ENCODE measurements around the gene HECA. TPM values are rescaled to one million over a fixed set of nuclear protein-coding genes. Genes with fewer than 3 reads are reported as not detected.
"Not testable (repeated sequence)": the region's sequence is repeated elsewhere in the genome, so short reads cannot be mapped to it uniquely, and the experiment has no call there.

Gene HECA
- total RNA-seq, 1 donor from 2014 or later = 22.5 TPM

- DNase-seq (ENCODE audit: low read depth, low spot score) = no peak
These were observed 982 bp downstream of the HECA start for GRCh38 chr6:139135578-139136545.

DNA sequence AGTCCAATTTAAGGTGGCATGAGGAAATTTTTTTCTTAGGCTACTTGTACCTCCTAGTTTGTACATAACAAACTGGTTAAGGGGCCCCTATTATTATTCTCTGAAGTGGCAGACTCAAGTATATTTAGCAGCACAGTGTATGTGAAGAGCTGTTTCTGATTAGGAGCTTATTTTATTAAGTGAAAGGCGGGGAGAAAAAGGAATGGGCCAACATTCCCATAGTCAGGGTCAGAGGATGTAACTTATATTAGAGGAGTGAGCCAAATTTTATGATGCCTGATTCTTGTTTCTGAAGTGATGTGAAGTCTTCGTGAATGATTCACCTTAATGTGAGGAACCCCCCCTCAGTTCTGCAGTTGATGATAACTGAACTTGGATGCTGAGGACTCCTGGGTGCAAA is 2.8 kb downstream of the HECA start:
- no peak for DNase-seq (ENCODE audit: low read depth, low spot score)

- DNase-seq (ENCODE audit: low read depth, low spot score) = not testable (repeated sequence)
These were observed 6.0 kb downstream of the HECA start for GRCh38 chr6:139140854-139141253.

- DNase-seq (ENCODE audit: low read depth, low spot score) = no peak
These were observed 7.4 kb downstream of the HECA start for GRCh38 chr6:139142262-139142661.

- no peak for DNase-seq (ENCODE audit: low read depth, low spot score)
These were observed 8.2 kb downstream of the HECA start for GRCh38 chr6:139143111-139143510.

GRCh38 chr6:139144490-139145085 is 9.7 kb downstream of the HECA start:
- DNase-seq (ENCODE audit: low read depth, low spot score) = no peak

GRCh38 chr6:139145661-139146060 is 10.8 kb downstream of the HECA start:
- DNase-seq (ENCODE audit: low read depth, low spot score) = no peak

GRCh38 chr6:139146317-139146726 is 11.4 kb downstream of the HECA start:
- no peak for DNase-seq (ENCODE audit: low read depth, low spot score)

DNA sequence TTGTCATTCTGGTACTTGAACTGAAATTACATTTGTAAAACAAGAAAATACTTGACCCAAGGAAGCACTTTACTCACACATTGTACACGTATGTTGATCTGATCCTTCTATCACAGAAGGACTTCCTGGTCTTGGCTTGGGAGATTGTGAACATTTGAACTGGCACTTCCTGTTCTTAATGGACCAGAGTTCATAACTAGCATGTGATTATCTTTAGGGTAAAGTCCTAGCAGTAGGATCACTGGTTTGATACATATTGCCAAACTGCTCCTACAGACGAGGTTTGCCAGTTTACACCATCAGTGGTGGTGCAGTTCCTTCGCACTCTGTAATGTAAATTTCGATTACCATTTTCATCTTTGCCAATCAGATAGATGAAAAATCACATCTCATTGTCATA is 12.7 kb downstream of the HECA start:
- DNase-seq (ENCODE audit: low read depth, low spot score) = no peak

DNA sequence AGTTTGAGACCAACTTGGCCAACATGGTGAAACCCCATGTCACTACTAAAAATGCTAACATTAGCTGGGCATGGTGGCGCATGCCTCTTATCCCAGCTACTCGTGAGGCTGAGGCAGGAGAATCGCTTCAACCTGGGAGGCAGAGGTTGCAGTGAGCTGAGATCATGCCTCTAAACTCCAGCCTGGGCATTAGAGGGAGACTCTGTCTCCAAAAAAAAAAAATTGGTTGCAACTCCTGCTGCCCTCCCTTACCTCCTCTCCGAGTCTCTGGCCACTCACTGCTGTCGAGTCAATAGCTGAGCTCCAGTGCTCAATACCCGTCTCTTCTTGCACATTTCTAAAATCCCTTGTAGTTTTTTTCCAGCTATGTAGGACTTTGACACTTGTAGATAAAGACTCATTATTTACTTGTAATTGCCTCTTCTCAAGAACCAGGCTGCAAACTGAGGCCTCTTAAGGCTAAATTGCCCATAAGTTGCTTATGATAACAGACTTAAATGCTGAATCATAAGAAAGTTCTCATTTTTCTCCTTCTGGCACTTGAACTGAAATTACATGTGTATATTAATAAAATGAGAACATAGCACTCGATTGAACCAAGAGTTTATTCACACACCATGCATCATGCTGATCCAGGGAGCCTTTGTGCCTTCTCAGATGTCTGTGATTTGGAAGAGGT is 13.8 kb downstream of the HECA start:
- DNase-seq (ENCODE audit: low read depth, low spot score) = no peak

DNA sequence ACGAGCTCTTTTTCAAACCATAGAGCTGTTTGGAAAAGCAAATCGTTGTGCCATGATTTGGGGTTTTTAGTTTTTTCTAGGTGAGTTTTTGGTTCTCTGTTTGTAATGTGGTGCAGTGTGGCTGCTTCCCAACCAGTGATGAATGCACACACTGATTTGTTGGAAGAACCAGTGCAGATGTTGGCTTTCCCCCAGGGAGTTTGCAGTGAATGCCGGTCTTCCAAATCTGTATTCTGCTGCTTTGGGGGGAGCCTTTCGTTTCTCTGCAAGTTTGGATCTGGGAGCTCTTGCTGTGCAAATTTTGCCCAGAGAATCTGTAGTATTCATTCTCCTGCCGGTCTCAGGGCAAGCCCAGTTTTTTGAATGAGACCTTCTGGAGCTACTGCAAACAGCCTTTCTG is 14.5 kb downstream of the HECA start:
- DNase-seq (ENCODE audit: low read depth, low spot score) = no peak

DNA sequence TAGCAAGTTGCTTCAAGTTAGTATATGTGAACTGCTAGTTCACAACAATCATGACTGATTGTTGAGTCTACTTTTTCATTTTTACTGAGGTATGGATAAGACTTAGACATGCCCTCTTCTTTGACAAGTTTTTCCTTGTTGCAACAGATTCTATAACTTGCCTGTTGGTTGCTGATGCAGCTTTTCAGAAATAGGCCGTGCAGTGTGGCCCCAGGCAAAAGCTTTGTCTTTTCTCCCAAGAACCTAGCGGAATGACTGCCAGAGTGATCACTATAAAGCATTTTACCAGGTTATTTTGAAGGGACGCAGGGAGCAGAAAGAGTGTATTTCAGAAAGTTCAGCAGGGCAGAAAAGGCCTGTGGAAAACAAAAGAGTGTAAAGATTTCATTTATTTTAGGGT is 16.0 kb downstream of the HECA start:
- DNase-seq (ENCODE audit: low read depth, low spot score) = no peak

GRCh38 chr6:139151425-139152087 is 16.7 kb downstream of the HECA start:
- DNase-seq (ENCODE audit: low read depth, low spot score) = no peak

DNA sequence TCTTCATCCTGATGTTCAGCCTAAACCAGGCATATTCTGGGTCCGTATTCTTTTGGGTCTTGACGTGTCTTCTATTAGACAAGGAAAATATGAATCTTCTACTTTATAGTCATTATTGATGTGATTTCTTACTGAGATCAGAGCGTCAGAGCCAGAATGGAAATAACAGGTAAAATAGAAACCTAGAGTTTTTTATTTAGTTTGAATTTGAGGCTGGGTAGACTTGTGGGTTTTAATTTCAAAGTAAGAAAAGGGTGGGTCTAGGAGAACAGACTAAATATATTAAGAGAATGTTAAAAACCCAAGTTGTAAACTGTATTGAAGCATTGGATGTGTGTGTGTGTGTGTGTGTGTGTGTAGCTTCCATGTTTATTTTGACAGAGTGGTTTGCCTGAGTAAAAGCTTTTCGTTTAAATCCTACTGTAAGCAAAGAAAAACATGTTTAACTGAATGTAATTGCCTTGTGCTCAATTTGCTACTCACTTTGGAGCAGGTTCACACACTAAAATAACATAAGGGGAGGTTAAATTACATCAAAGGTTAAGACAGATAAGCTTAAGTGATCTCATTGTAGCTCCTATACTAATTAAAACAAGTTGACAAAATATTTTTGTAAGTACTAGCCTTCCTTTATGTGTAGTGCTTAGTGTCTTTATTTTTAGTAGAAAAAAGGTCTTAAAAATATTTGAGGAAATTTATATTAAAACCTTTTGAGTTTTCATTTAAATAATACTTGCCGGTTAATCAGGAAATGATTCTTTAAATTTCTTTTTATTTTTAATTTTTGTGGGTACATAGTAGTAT is 17.4 kb downstream of the HECA start:
- no peak for DNase-seq (ENCODE audit: low read depth, low spot score)

DNA sequence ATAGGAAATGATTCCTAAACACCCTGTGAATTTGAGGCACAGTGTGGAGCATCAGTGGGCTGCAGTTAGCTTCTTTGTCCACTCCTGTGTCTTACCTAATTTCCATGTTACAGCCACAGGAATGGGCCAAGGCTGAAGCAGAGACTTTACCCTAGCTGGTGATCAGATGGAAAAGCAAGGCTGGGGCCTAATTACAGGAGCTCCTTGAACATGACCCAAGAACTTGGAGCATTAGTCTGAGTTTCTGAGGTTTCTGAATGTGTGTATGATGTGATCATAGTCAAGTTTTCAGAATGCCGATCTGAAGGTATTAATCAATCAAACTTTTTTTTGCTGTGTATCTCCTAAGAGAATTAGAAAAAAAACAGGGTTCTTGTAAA is 18.0 kb downstream of the HECA start:
- DNase-seq (ENCODE audit: low read depth, low spot score) = no peak

- DNase-seq (ENCODE audit: low read depth, low spot score) = no peak
These were observed 19.0 kb downstream of the HECA start for GRCh38 chr6:139153855-139154254.

- DNase-seq (ENCODE audit: low read depth, low spot score) = no peak
These were observed 20.1 kb downstream of the HECA start for GRCh38 chr6:139154881-139155547.

DNA sequence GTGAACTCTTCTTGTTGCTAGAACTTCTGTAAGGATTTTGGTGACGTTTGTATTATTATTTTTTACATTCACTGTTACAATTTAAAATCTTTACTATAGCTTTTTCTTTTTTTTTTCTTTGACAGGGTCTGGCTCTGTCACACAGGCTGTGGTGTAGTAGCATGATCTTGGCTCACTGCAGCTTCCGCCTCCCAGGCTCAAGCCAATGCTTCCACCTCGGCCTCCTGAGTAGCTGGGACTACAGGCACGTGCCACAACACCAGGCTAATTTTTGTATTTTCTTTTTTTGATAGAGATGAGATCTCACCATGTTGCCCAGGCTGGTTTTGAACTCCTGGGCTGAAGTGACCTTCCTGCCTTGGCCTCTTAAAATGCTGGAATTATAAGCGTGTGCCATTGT is 21.2 kb downstream of the HECA start:
- DNase-seq (ENCODE audit: low read depth, low spot score) = no peak

DNA sequence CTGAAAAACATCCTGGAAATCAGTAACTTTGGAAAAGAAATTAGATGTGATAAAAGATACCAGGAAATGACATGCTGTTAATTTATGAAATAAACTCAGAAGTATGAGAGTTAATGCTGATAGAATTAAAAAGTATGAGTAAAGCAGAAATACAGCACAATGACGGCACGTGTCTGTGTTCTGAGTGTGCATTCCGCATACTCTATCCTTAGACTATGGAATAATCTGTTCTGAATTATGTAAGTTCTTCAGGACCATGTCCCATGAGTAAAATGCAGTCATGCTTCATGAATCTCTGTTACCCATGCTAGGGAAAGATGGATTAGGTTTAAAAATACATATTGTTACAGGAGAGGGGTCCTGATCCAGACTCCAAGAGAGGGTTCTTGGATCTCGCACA is 21.7 kb downstream of the HECA start:
- no peak for DNase-seq (ENCODE audit: low read depth, low spot score)

DNA sequence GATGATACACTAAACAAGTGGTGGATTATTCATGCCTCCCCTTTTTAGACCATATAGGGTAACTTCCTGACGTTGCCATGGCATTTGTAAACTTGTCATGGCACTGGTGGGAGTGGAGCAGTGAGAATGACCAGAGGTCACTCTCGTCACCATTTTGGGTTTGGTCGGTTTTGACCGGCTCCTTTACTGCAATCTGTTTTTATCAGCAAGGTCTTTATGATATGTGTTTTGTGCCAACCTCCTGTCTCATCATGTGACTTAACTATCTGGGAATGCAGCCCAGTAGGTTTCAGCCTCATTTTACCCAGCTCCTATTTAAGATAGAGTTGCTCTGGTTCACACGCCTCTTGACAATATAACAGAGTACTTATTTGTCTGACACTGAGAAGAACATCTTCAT is 22.2 kb downstream of the HECA start:
- not testable (repeated sequence) for DNase-seq (ENCODE audit: low read depth, low spot score)
